PFSK-1 (cell line): Measurements from ENCODE around the gene PHLDB3.
A peak's percentile ranks its signal among the peaks of the same experiment; 100 is the strongest.

ENCODE experiments used
- FOXP2 ChIP-seq: optimal IDR thresholded peaks from 2 replicates; pipeline ENCODE3; 2011; ENCODE audit warnings: borderline replicate concordance, control low read depth, inconsistent platforms; ENCODE audit not compliant: insufficient read depth; ENCODE audit errors: extremely low read length, extremely low read depth
- POLR2AphosphoS5 ChIP-seq: IDR thresholded peaks from 2 replicates; pipeline ENCODE4 v1.6.1; 2012; ENCODE audit warnings: low read depth, mild to moderate bottlenecking, control low read depth, low read length, moderate library complexity
- REST ChIP-seq, 2 experiments: IDR thresholded peaks; 2 replicates each; pipeline versions ENCODE4 v1.6.1 to v1.8.0; 2011 to 2012; ENCODE audit warnings: low read depth in 2 of 2, low read length in 2 of 2, control low read depth in 1 of 2, inconsistent platforms in 1 of 2, mild to moderate bottlenecking in 1 of 2, moderate library complexity in 1 of 2; ENCODE audit not compliant: insufficient read depth in 1 of 2
- SIN3A ChIP-seq: IDR thresholded peaks from 2 replicates; pipeline ENCODE4 v1.6.1; 2012; ENCODE audit warnings: mild to moderate bottlenecking, low read length, moderate library complexity, borderline replicate concordance; ENCODE audit not compliant: insufficient read depth
- TAF1 ChIP-seq: IDR thresholded peaks from 2 replicates; pipeline ENCODE4 v1.6.1; 2012; ENCODE audit warnings: low read length, control low read depth, borderline replicate concordance; ENCODE audit not compliant: insufficient read depth

Gene PHLDB3

GRCh38 chr19:43534816-43535761 is 30.5 kb upstream of the PHLDB3 start:
- TF ChIP-seq SIN3A (no peak), FOXP2 (no peak)

- TF ChIP-seq SIN3A: no peak
- no peak for TF ChIP-seq FOXP2
- no peak for TF ChIP-seq POLR2AphosphoS5
- no peak for TF ChIP-seq REST (IDR thresholded peaks at IDR 0.05; ENCODE audit: insufficient read depth in 1 of 2, low read depth in 2 of 2, low read length in 2 of 2)
- no peak for TF ChIP-seq TAF1
Observed at GRCh38 chr19:43534305-43534815, 29.8 kb upstream of the PHLDB3 start.

GRCh38 chr19:43533546-43534304 is 29.2 kb upstream of the PHLDB3 start:
- TF ChIP-seq POLR2AphosphoS5 (no peak), FOXP2 (no peak), REST (IDR thresholded peaks at IDR 0.05; ENCODE audit: insufficient read depth in 1 of 2, low read depth in 2 of 2, low read length in 2 of 2) (no peak), TAF1 (no peak)

- TF ChIP-seq POLR2AphosphoS5 (peak; percentile 75), SIN3A (no peak), TAF1 (peak; percentile 74; the same call in 1 of the 2 replicates), REST (IDR thresholded peaks at IDR 0.05; ENCODE audit: insufficient read depth in 1 of 2, low read depth in 2 of 2, low read length in 2 of 2) (no peak), FOXP2 (peak; percentile 93)
Observed at GRCh38 chr19:43532962-43533545, 28.5 kb upstream of the PHLDB3 start, which contains the start of gene ZNF575. Gene ZNF575, plus strand, starts transcription at chr19:43533188. Its CDS starts 1,235 bp downstream, at chr19:43534423.

GRCh38 chr19:43532571-43532961 is 28.0 kb upstream of the PHLDB3 start:
- TF ChIP-seq SIN3A (no peak), FOXP2 (no peak), POLR2AphosphoS5 (no peak), TAF1 (no peak), REST (IDR thresholded peaks at IDR 0.05; ENCODE audit: insufficient read depth in 1 of 2, low read depth in 2 of 2, low read length in 2 of 2) (no peak)
